Endodermal cell (in vitro differentiated cells): ENCODE results near the gene MKLN1. TPM values are rescaled to one million over a fixed set of nuclear protein-coding genes. Genes with fewer than 3 reads are reported as not detected.
"Not testable (repeated sequence)": the region's sequence is repeated elsewhere in the genome, so short reads cannot be mapped to it uniquely, and the experiment has no call there.

Experiments used
- DNase-seq: peaks from one replicate; pipeline ENCODE4 v3.0.0-alpha.2; 2017
- H3K27ac ChIP-seq: 2 replicates; pipeline ENCODE4 v1.5.1; 2013; ENCODE audit warnings: mild to moderate bottlenecking, low read depth, low read length, moderate library complexity
- H3K27me3 ChIP-seq: 2 replicates; pipeline ENCODE4 v1.6.1; 2013; ENCODE audit warnings: mild to moderate bottlenecking, low read length, moderate library complexity; ENCODE audit not compliant: insufficient read depth, control insufficient read depth, poor library complexity, severe bottlenecking
- H3K36me3 ChIP-seq: 2 replicates; pipeline ENCODE4 v1.7.0; 2013; ENCODE audit warnings: mild to moderate bottlenecking, low read length, moderate library complexity; ENCODE audit not compliant: control insufficient read depth, insufficient read depth
- H3K4me1 ChIP-seq: one replicate; pipeline ENCODE4 v1.7.0; 2013; ENCODE audit warnings: low read length; ENCODE audit not compliant: control insufficient read depth, insufficient read depth
- H3K4me3 ChIP-seq: 2 replicates; pipeline ENCODE4 v1.5.1; 2013; ENCODE audit warnings: mild to moderate bottlenecking, low read length, moderate library complexity
- H3K9ac ChIP-seq: 2 replicates; pipeline ENCODE4 v1.6.1; 2013; ENCODE audit warnings: mild to moderate bottlenecking, low read length, moderate library complexity; ENCODE audit not compliant: poor library complexity, severe bottlenecking; ENCODE audit errors: extremely low read depth
- H3K9me3 ChIP-seq: 2 replicates; pipeline ENCODE4 v1.6.1; 2013; ENCODE audit warnings: mild to moderate bottlenecking, low read length, moderate library complexity; ENCODE audit not compliant: control insufficient read depth
- H3K27ac Mint-ChIP-seq: 2 replicates; pipeline ENCODE4 v1.8.0; 2020; ENCODE audit warnings: mixed read lengths
- H3K27me3 Mint-ChIP-seq: 2 replicates; pipeline ENCODE4 v1.8.0; 2021; ENCODE audit warnings: mild to moderate bottlenecking, mixed read lengths; ENCODE audit not compliant: insufficient read depth
- H3K36me3 Mint-ChIP-seq: 2 replicates; pipeline ENCODE4 v1.8.0; 2020; ENCODE audit warnings: low read depth, mixed read lengths
- H3K4me1 Mint-ChIP-seq: 2 replicates; pipeline ENCODE4 v1.8.0; 2020; ENCODE audit warnings: mixed read lengths
- H3K4me3 Mint-ChIP-seq: 2 replicates; pipeline ENCODE4 v1.8.0; 2020; ENCODE audit warnings: mild to moderate bottlenecking, moderate library complexity, mixed read lengths
- H3K9me3 Mint-ChIP-seq: 2 replicates; pipeline ENCODE4 v1.8.0; 2020; ENCODE audit warnings: mild to moderate bottlenecking, mixed read lengths
- CTCF ChIP-seq: fragments of 200-600 bp; sonication (generic); conservative IDR thresholded peaks from 2 replicates; pipeline ENCODE4 v1.5.0; 2021; ENCODE audit warnings: antibody characterized with exemption, mild to moderate bottlenecking
- WGBS, 2 experiments: methylation state at CpG; one replicate each; pipeline versions ENCODE4 v1.1.5 to v1.1.7; 2013; ENCODE audit warnings: missing lambda C conversion rate in 2 of 2, mixed read lengths in 1 of 2; ENCODE audit not compliant: insufficient coverage in 1 of 2, insufficient read length in 1 of 2; 5-methylcytosine and 5-hydroxymethylcytosine counted together
- total RNA-seq, 2 donors: library from RNA; stranded (reverse); fragmentation: NEBNext Ultra II Directional in 1 of 2; extraction: Animal tissue kit (Norgen Biotek cat#: 25700) in 1 of 2; gene quantifications; 2 replicates in 1 of 2; 3 replicates in 1 of 2; pipeline ENCODE4 v1.2.1, GENCODE V29; 2021

Gene MKLN1
- total RNA-seq, 2 donors from 2014 or later = 69.3 to 71.8 TPM

GRCh38 chr7:131503639-131504038 is 176.0 kb downstream of the MKLN1 start:
- H3K4me3 ChIP-seq = no peak overlapping the region
- H3K4me1 ChIP-seq = peaks cover 16% of the 10 kb centered on the region
- WGBS, 2 experiments = 92 to 97% methylated on average over 5 to 6 of the region's 6 CpGs
- peaks cover 96% of the 10 kb centered on the region for H3K36me3 ChIP-seq
- DNase-seq = no peak
- no peak for TF ChIP-seq CTCF
- H3K9me3 Mint-ChIP-seq = no peaks in the 10 kb centered on the region
- no peak overlapping the region for H3K27ac ChIP-seq
- H3K27me3 ChIP-seq = no peaks in the 10 kb centered on the region
- peak overlapping the region; percentile 75 for H3K27ac Mint-ChIP-seq
- H3K27me3 Mint-ChIP-seq = no peaks in the 10 kb centered on the region
- no peak overlapping the region for H3K4me3 Mint-ChIP-seq
- H3K4me1 Mint-ChIP-seq = peaks cover 22% of the 10 kb centered on the region
- peaks cover 93% of the 10 kb centered on the region for H3K36me3 Mint-ChIP-seq
- no peaks in the 10 kb centered on the region for H3K9me3 ChIP-seq
- no peak overlapping the region for H3K9ac ChIP-seq

- no peak for DNase-seq
- H3K27ac Mint-ChIP-seq = peak overlapping the region; percentile 75
- no peak overlapping the region for H3K9ac ChIP-seq
- H3K4me3 ChIP-seq = no peak overlapping the region
- H3K36me3 Mint-ChIP-seq = peaks cover 93% of the 10 kb centered on the region
- TF ChIP-seq CTCF = peak; percentile 55
- H3K9me3 ChIP-seq = no peaks in the 10 kb centered on the region
- WGBS, 2 experiments = 96 to 97% methylated on average over 5 to 14 of the region's 14 CpGs
- H3K4me1 ChIP-seq = peaks cover 16% of the 10 kb centered on the region
- peaks cover 96% of the 10 kb centered on the region for H3K36me3 ChIP-seq
- H3K27ac ChIP-seq = peak overlapping the region; percentile 3
- no peaks in the 10 kb centered on the region for H3K9me3 Mint-ChIP-seq
- H3K27me3 ChIP-seq = no peaks in the 10 kb centered on the region
- peak overlapping the region; percentile 8 for H3K4me3 Mint-ChIP-seq
- H3K4me1 Mint-ChIP-seq = peaks cover 25% of the 10 kb centered on the region
- H3K27me3 Mint-ChIP-seq = no peaks in the 10 kb centered on the region
Observed at GRCh38 chr7:131504157-131504899, 176.7 kb downstream of the MKLN1 start.

- not testable (repeated sequence) for DNase-seq, H3K9me3 ChIP-seq, H3K27me3 ChIP-seq, H3K27me3 Mint-ChIP-seq, H3K27ac ChIP-seq, H3K9me3 Mint-ChIP-seq, H3K4me3 ChIP-seq, H3K9ac ChIP-seq
- H3K36me3 Mint-ChIP-seq = peaks cover 94% of the 10 kb centered on the region
- 93 to 100% methylated on average over 3 to 8 of the region's 8 CpGs for WGBS, 2 experiments
- Histone ChIP-seq H3K4me1 (peaks cover 20% of the 10 kb centered on the region), H3K36me3 (peaks cover 98% of the 10 kb centered on the region)
- H3K27ac Mint-ChIP-seq = peak overlapping the region; percentile 75
- peaks cover 25% of the 10 kb centered on the region for H3K4me1 Mint-ChIP-seq
- H3K4me3 Mint-ChIP-seq = peak overlapping the region; percentile 8
Observed at GRCh38 chr7:131505037-131505620, 177.5 kb downstream of the MKLN1 start.
